Activated naive CD4-positive, alpha-beta T cell treated with anti-CD3 and anti-CD28 coated beads for 36 hours (primary cell): ENCODE results near the gene ARMH1. TPM values are rescaled to one million over a fixed set of nuclear protein-coding genes. Genes with fewer than 3 reads are reported as not detected.

Source experiments
- CTCF ChIA-PET: fragments of 350-600 bp; sonication (Branson Sonifier 250); formaldehyde crosslinking; loops from one replicate; lab custom pipeline; 2021; ENCODE audit warnings: antibody characterized with exemption; lab: Charles Lee
- DNase-seq: peaks from one replicate; pipeline ENCODE4 v3.0.0-alpha.2; 2020
- H3K27ac Mint-ChIP-seq: one replicate; pipeline ENCODE4 v1.8.0; 2021; ENCODE audit warnings: mild to moderate bottlenecking, mixed read lengths
- H3K27me3 Mint-ChIP-seq: one replicate; pipeline ENCODE4 v1.8.0; 2021; ENCODE audit warnings: low read depth, mixed read lengths
- H3K36me3 Mint-ChIP-seq: one replicate; pipeline ENCODE4 v1.8.0; 2021; ENCODE audit warnings: low read depth, mixed read lengths
- H3K4me1 Mint-ChIP-seq: one replicate; pipeline ENCODE4 v1.8.0; 2021; ENCODE audit warnings: low read depth, mixed read lengths
- H3K4me3 Mint-ChIP-seq: one replicate; pipeline ENCODE4 v1.8.0; 2021; ENCODE audit warnings: mild to moderate bottlenecking, moderate library complexity, mixed read lengths
- H3K9me3 Mint-ChIP-seq: one replicate; pipeline ENCODE4 v1.8.0; 2021; ENCODE audit warnings: mixed read lengths
- intact Hi-C: fragments of 100-400 bp; cut with micrococcal nuclease; formaldehyde crosslinking; loops from one replicate; pipeline ENCODE4 v1.15.1; 2023
- total RNA-seq, 2 experiments: library from RNA; stranded (reverse); gene quantifications; one replicate each; pipeline ENCODE4 v1.2.3, GENCODE V29; 2021

Gene ARMH1
- total RNA-seq, 2 experiments from 2014 or later, result 143 to 155 TPM

- CTCF ChIA-PET, result interaction anchor here (0.5 to 5.3 kb wide), 6 partner anchors 8 to 62 kb away, joined by 3 to 35 read pairs (median 4); no protein-coding TSS in a partner anchor
- Mint-ChIP-seq H3K36me3 (no peaks in the 10 kb centered on the region), H3K9me3 (no peaks in the 10 kb centered on the region), H3K4me1 (peaks cover 18% of the 10 kb centered on the region), H3K27me3 (no peaks in the 10 kb centered on the region), H3K27ac (no peak overlapping the region), H3K4me3 (peak overlapping the region; percentile 82)
- DNase-seq, result no peak
- intact Hi-C loops, result loop anchor here (1.0 to 5.0 kb wide), 5 partner anchors 41 to 641 kb away; partner anchors contain the start of genes KIF2C, RNU5D-1 and SLC6A9
These were observed 820 bp upstream of the ARMH1 start for GRCh38 chr1:44673675-44674112.

GRCh38 chr1:44675186-44675585 lies 672 bp downstream of the ARMH1 start:
- Mint-ChIP-seq H3K4me1 (peaks cover 18% of the 10 kb centered on the region), H3K9me3 (no peaks in the 10 kb centered on the region), H3K27ac (no peak overlapping the region), H3K36me3 (no peaks in the 10 kb centered on the region), H3K4me3 (peak overlapping the region; percentile 82), H3K27me3 (no peaks in the 10 kb centered on the region)
- intact Hi-C loops, result loop anchor here (2.0 kb wide), 3 partner anchors 40 to 64 kb away; partner anchors contain the start of genes KIF2C and RNU5D-1
- CTCF ChIA-PET, result interaction anchor here (0.6 to 5.3 kb wide), 6 partner anchors 9 to 840 kb away, joined by 3 to 35 read pairs (median 5); no protein-coding TSS in a partner anchor
- DNase-seq, result no peak

GRCh38 chr1:44676484-44677200 lies 2.1 kb downstream of the ARMH1 start:
- no peak overlapping the region for H3K4me3 Mint-ChIP-seq
- CTCF ChIA-PET, result interaction anchor here (0.9 to 5.3 kb wide), 4 partner anchors 9 to 42 kb away, joined by 3 to 35 read pairs (median 5); no protein-coding TSS in a partner anchor
- H3K4me1 Mint-ChIP-seq, result peaks cover 18% of the 10 kb centered on the region
- H3K36me3 Mint-ChIP-seq, result no peaks in the 10 kb centered on the region
- intact Hi-C loops, result no loop called here
- no peaks in the 10 kb centered on the region for H3K9me3 Mint-ChIP-seq
- no peaks in the 10 kb centered on the region for H3K27me3 Mint-ChIP-seq
- no peak for DNase-seq
- no peak overlapping the region for H3K27ac Mint-ChIP-seq

- H3K9me3 Mint-ChIP-seq, result no peaks in the 10 kb centered on the region
- DNase-seq, result no peak
- intact Hi-C loops, result no loop called here
- CTCF ChIA-PET, result interaction anchor here (0.6 to 1.1 kb wide), 3 partner anchors 8 to 596 kb away, joined by 3 read pairs; no protein-coding TSS in a partner anchor
- H3K4me1 Mint-ChIP-seq, result peaks cover 14% of the 10 kb centered on the region
- no peak overlapping the region for H3K4me3 Mint-ChIP-seq
- H3K27me3 Mint-ChIP-seq, result no peaks in the 10 kb centered on the region
- H3K27ac Mint-ChIP-seq, result no peak overlapping the region
- no peaks in the 10 kb centered on the region for H3K36me3 Mint-ChIP-seq
These were observed 2.8 kb downstream of the ARMH1 start for GRCh38 chr1:44677201-44677766.

GRCh38 chr1:44678120-44678519 lies 3.6 kb downstream of the ARMH1 start:
- intact Hi-C loops, result no loop called here
- CTCF ChIA-PET, result interaction anchor here (0.6 kb wide), 1 partner anchor 597 kb away, joined by 3 read pairs; no protein-coding TSS in a partner anchor
- H3K36me3 Mint-ChIP-seq, result no peaks in the 10 kb centered on the region
- DNase-seq, result no peak
- H3K4me1 Mint-ChIP-seq, result peaks cover 9% of the 10 kb centered on the region
- H3K27ac Mint-ChIP-seq, result no peak overlapping the region
- H3K4me3 Mint-ChIP-seq, result no peak overlapping the region
- no peaks in the 10 kb centered on the region for H3K27me3 Mint-ChIP-seq
- no peaks in the 10 kb centered on the region for H3K9me3 Mint-ChIP-seq

GRCh38 chr1:44678626-44679025 lies 4.1 kb downstream of the ARMH1 start:
- no peaks in the 10 kb centered on the region for H3K9me3 Mint-ChIP-seq
- H3K4me1 Mint-ChIP-seq, result peaks cover 4% of the 10 kb centered on the region
- no peak overlapping the region for H3K4me3 Mint-ChIP-seq
- CTCF ChIA-PET, result interaction anchor here (1.1 to 1.3 kb wide), 2 partner anchors 23 to 1264 kb away, joined by 3 read pairs; no protein-coding TSS in a partner anchor
- no peaks in the 10 kb centered on the region for H3K36me3 Mint-ChIP-seq
- H3K27ac Mint-ChIP-seq, result no peak overlapping the region
- H3K27me3 Mint-ChIP-seq, result no peaks in the 10 kb centered on the region
- intact Hi-C loops, result no loop called here
- no peak for DNase-seq

GRCh38 chr1:44679468-44679867 lies 5.0 kb downstream of the ARMH1 start:
- Mint-ChIP-seq H3K36me3 (no peaks in the 10 kb centered on the region), H3K4me3 (no peak overlapping the region), H3K27me3 (no peaks in the 10 kb centered on the region), H3K27ac (no peak overlapping the region), H3K9me3 (no peaks in the 10 kb centered on the region), H3K4me1 (peaks cover 6% of the 10 kb centered on the region)
- intact Hi-C loops, result no loop called here
- DNase-seq, result no peak
- CTCF ChIA-PET, result interaction anchor here (0.7 to 1.3 kb wide), 5 partner anchors 24 to 1265 kb away, joined by 3 read pairs; no protein-coding TSS in a partner anchor

GRCh38 chr1:44681905-44682882 lies 7.7 kb downstream of the ARMH1 start:
- Mint-ChIP-seq H3K27ac (no peak overlapping the region), H3K36me3 (no peaks in the 10 kb centered on the region), H3K9me3 (no peaks in the 10 kb centered on the region), H3K4me1 (peaks cover 6% of the 10 kb centered on the region), H3K4me3 (no peak overlapping the region), H3K27me3 (no peaks in the 10 kb centered on the region)
- DNase-seq, result no peak
- CTCF ChIA-PET, result interaction anchor here (0.6 to 2.2 kb wide), 2 partner anchors 7 to 30 kb away, joined by 3 to 6 read pairs; partner anchors contain the start of genes ARMH1 and TMEM53
- intact Hi-C loops, result no loop called here

- DNase-seq, result no peak
- peaks cover 6% of the 10 kb centered on the region for H3K4me1 Mint-ChIP-seq
- intact Hi-C loops, result no loop called here
- no peak overlapping the region for H3K4me3 Mint-ChIP-seq
- H3K9me3 Mint-ChIP-seq, result no peaks in the 10 kb centered on the region
- no peaks in the 10 kb centered on the region for H3K27me3 Mint-ChIP-seq
- H3K36me3 Mint-ChIP-seq, result no peaks in the 10 kb centered on the region
- CTCF ChIA-PET, result interaction anchor here (2.2 kb wide), 1 partner anchor 8 kb away, joined by 6 read pairs; the partner anchor contains the start of genes ARMH1 and TMEM53
- H3K27ac Mint-ChIP-seq, result no peak overlapping the region
These were observed 8.4 kb downstream of the ARMH1 start for GRCh38 chr1:44682883-44683265.

GRCh38 chr1:44684525-44684924 lies 10.0 kb downstream of the ARMH1 start:
- intact Hi-C loops, result no loop called here
- no peaks in the 10 kb centered on the region for H3K27me3 Mint-ChIP-seq
- CTCF ChIA-PET, result interaction anchor here (0.6 to 2.2 kb wide), 3 partner anchors 10 to 32 kb away, joined by 3 to 6 read pairs (median 4); partner anchors contain the start of genes ARMH1 and TMEM53
- H3K36me3 Mint-ChIP-seq, result no peaks in the 10 kb centered on the region
- H3K9me3 Mint-ChIP-seq, result no peaks in the 10 kb centered on the region
- peaks cover 6% of the 10 kb centered on the region for H3K4me1 Mint-ChIP-seq
- H3K27ac Mint-ChIP-seq, result no peak overlapping the region
- DNase-seq, result no peak
- H3K4me3 Mint-ChIP-seq, result no peak overlapping the region

- CTCF ChIA-PET, result interaction anchor here (0.7 to 1.4 kb wide), 2 partner anchors 8 to 32 kb away, joined by 3 read pairs; no protein-coding TSS in a partner anchor
- no peak overlapping the region for H3K4me3 Mint-ChIP-seq
- peaks cover 6% of the 10 kb centered on the region for H3K4me1 Mint-ChIP-seq
These were observed 10.7 kb downstream of the ARMH1 start for GRCh38 chr1:44685218-44685617.

More at GRCh38 chr1:44685218-44685617, 10.7 kb downstream of the ARMH1 start:
- H3K27ac Mint-ChIP-seq, result no peak overlapping the region
- DNase-seq, result no peak
- intact Hi-C loops, result no loop called here
- H3K36me3 Mint-ChIP-seq, result no peaks in the 10 kb centered on the region
- no peaks in the 10 kb centered on the region for H3K27me3 Mint-ChIP-seq
- no peaks in the 10 kb centered on the region for H3K9me3 Mint-ChIP-seq
